Stimulated activated CD4-positive, alpha-beta T cell treated with anti-CD3 and anti-CD28 coated beads, Interleukin-1b, Interleukin-23, amount 100 ng/mL, for 1 hour (primary cell): ENCODE data around the gene OCA2.

Experiments used
- DNase-seq, 2 donors: peaks; one replicate each; pipeline ENCODE4 v3.0.0-alpha.2; 2020; ENCODE audit warnings: low read depth in 2 of 2

The OCA2 gene

DNA sequence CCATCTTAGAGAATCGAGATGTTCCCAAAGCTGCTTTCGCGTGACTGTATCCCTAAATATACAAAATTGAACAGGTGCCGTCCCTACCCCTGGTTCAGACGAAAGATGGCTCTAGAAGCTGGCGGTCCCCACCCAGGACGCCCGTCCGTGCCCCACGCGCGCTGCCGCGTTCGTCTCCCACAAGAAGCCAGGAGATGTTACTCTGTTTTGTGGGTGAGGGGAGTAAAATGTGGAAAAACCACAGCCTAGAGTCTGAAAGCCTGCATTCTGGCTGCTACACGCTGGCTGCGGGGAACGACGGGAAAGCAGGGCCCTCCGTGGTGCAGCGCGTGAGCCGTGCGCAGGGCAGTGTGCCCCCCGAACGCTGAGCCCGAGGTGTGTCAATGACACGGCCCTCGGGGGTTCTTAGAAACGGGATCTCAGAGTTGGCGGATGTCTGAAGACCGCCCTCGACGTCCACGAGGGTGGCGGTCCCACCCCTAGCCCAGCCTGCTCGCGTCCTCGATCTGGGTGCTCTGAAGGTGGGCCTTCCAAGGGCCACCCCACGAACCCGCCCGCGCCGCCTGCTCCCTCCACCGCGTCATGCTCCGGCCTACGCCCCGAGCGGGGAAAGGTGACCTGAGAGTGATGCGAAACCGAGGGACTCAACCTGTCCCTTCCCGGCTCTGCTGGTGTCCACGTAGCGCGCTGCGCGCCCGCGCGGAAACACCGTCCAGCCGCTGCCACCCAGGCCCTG, 95.6 kb downstream of the OCA2 start:
- no peak for DNase-seq

DNA sequence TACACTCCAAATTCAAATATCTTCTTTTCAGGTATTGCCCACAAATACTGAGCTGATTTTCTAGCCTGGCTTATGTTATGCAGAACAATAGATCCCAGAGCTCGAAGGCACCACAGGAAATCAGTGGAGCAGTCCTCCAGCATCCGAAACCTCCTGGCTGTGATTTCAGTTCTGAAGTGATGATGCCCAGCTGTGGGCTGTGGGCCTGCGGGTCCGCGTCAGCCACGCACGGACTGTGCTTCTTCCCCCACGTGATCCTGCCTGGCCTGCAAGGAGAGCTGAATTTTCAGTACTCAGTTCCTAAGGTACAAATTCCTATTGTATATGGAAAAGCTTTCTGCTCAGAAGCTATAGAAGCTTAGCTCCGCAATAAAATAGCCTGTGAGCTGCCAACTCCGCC, 96.2 kb downstream of the OCA2 start:
- no peak for DNase-seq

DNA sequence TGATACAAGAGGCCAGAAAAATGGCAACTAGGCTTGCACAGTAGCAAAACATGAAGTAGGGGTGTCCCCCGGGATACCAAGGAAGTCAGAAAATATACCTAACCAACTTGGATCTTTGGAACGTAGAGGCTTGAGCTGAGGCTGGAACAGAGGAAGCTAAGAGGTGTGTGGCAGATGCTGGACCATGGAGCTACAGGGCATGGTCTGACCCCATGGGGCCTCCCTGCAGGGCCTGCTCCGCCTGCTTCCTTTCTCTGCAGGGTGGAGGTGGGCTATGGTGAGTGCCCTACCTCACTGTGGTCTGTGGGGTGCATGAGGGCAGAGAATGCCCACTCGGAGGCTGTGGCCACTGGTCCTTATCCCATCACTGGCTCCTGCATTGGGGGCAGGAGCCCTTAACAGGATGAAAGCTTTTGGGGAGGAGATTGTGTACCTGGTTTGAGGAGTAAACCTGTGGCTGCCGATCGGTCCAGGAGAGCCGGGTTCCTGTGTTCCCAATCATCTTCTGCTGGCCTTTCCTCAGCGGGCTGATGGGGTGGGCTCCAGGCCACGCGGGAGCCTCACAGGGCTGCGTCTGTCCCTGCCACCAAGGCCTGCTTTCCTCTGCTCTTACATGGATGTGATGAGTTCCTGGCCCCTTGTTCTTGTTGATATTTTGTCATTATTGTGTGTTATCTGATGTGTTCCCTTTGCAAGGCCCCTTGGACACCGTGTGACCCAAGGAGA, 96.8 kb downstream of the OCA2 start:
- no peak for DNase-seq

DNA sequence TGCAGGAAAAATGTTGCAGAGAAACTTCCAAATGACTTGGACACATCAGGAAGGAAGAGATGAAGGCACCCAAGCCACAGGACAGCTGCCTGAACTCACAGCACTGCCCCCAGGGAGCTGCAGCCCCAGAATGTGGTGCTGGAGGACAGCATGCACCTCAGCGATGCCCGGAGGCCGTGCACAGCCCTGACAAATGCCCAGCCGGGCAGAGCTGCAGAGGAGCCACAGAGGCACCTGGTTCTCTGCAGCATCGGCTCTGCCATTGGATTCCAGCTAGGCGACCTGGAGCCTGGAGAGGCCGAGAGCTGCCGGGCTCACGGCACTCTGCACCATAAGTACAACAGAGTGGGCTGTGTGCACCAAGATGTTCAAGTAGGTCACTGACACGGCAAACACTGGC, 97.5 kb downstream of the OCA2 start:
- DNase-seq = no peak

DNA sequence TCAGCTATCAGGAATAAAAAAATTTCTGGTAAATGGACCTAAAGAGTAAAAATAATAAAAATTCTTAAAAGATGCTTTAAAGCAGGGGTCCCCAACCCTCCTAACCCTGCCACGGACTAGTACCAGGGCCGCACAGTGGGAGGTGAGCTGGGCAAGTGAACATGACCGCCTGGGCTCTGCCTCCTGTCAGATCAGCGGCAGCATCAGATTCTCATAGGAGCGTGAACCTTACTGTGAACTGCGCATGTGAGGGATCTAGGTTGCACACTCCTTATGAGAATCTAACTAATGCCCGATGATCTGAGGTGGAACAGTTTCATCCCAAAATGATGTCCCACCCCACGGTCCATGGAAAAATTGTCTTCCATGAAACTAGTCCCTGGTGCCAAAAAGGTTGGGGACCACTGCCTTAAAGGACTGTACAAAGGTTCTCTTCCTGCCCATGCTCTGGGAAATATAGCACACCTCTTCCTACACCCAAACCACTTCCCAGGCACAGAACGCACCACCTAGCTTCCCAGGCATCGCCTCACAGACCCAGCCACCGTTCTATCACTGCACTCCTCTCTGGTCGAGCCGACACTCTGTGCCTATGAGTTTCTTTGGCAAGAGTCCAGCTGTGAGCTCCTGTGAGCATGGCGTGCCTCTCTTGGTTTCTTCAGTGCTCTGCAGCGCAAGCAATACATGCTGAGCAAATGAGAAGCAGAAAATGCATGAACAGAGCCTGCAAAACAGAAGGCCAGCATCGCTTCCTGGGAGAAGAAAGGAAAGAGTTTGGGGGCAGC, 104.9 kb downstream of the OCA2 start:
- DNase-seq = no peak

DNA sequence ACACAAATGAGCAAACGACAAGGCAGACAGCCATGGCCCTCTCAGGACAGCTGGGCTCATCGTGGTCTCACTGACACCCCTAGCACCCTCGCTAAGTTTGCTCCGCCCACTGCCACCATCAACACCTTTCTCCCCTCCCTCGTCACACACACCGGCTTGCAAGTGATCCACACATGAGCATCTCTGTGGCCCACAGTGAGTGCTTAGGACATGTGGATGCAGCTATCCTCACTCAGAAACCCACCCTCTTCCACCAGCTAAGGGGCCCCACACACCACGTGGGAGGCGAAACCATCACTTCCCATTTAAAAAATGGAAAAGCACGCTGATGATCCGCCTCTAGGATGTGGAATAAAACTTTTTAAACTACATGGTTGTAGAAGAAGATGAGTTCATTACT, 105.6 kb downstream of the OCA2 start:
- DNase-seq = no peak

DNA sequence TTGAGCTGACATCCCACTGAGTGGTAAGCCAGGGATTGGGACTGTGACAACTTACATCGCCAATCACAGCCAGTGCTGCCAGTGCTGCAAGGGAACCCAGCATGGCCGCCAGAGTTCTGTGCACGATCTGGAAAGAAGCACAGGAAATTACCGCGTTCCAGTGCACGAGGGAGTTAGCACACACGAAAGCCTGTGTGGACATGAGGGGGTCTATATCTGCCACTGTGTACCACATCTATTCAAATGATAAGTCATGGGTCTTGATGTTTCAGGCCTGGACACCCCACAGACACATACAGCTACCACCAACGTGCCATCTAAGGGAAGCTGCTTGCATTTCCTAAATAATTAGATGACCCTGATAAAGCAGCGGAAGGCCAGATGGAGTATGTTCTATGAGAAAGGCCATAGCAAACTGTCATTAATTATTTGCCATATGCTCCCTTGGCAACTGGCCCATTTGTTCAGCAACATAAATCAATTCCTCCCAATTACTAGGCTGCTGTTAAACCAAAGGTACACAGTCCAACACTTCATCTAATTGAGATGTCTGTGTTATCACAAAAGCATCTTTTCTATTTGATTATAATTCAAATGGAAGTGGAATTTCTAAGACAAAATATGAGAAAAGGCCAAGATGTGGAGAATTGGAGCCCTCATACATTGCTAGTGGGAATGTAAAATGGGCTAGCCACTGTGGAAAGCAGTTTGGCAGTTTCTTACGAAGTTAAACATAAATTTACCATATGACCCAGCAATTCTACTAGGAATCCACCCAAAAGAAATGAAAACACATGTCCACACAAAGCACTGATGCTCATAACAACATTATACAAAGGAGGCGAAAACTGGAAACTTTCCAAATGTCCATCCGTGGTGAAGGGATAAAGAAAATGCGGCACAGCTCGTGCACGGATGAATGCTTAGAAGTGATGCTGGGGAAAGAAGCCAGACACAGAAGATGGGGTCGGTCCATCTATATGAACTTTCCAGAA, 108.3 kb downstream of the OCA2 start:
- no peak for DNase-seq

DNA sequence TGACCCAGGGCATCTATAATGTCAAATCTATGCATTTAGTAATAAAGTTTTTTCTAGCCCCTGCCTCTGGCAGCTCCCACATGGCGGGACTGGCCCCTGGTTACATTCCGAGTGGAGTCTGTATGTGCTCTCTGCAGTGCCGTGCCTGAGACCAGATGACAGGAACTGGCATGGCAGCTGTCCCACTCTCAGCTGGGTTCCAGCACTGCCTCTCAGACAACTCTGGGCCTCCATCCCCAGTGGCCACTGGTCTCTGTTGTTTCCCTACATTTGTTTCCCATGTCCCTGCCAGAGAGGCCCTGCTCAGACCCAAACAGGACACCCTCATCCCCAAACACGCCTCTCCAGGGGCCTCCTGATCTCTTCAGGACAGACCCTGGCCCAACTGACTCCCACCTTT, 109.3 kb downstream of the OCA2 start:
- DNase-seq = no peak

DNA sequence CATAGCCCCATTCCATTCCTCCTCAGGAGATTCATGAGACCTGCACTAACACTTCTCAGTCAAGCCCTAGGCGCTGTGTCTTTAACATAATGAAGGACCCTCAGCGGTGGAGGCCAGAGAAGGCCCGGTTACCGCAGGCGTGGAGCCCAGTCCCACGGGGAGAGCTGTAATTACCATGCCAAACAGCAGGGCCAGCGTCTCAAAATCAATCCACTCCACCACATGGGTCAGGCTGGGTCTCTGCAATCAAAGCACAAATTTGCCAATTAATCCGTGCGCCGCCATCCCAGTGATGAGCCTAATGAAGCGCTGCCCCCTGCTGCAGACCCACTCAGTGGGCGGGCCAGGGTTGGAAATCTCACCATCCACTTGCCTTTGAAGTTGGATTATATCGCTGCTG, 109.7 kb downstream of the OCA2 start:
- DNase-seq = no peak

DNA sequence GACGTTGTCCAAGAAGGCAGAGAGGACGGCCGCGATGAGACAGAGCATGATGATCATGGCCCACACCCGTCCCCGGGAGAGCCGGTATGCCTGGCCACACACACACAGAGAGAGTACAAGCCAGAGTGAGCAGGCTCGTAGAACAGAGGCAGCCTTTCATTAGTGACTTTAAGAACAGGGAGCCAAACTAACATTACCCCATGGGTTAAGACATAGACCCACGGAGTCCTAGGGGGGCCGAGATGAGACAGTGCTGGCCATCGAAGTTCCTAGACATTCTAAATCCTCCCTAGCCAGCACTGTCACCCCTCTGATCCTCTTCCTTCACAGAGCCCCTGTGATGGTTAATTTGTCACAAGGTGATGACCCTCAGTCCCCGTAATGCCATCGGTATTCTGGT, 114.0 kb downstream of the OCA2 start:
- no peak for DNase-seq

DNA sequence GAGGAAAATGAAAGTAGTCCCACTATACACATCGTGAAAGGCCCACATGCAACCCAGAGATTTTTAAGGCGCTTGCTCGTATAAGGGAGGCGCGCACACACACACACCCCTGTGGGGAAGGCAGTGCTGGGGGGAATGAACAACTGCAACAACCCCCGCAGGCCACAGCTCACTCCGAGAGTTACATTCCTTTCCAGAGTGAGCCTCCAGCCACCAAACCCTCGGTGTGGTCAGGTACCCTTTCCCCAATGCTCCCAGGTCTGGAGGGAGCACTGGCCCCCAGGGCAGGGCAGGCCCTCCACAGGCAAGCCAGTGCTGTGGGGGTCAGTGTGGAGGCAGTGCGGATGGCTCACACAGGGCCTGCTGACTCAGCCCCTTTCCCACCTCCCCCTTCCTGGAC, 115.6 kb downstream of the OCA2 start:
- DNase-seq = no peak

DNA sequence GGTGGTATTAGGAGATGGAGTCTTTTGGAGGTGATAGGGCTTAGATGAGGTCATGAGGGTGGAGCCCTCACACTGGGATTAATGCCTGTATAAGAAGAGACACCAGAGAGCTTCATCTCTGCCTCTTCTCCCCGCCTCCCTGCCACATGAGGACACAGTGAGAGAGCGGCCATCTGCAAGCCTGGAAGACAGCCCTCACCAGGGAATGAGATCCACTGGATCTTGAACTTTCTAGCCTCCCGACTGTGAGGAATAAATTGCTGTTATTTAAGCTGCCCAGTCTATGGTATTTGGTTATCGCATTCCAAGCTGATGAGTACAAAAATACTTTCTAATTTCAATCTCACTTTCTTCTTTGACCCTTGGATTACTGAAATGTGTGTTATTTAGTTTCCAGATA, 121.4 kb downstream of the OCA2 start:
- DNase-seq = no peak

DNA sequence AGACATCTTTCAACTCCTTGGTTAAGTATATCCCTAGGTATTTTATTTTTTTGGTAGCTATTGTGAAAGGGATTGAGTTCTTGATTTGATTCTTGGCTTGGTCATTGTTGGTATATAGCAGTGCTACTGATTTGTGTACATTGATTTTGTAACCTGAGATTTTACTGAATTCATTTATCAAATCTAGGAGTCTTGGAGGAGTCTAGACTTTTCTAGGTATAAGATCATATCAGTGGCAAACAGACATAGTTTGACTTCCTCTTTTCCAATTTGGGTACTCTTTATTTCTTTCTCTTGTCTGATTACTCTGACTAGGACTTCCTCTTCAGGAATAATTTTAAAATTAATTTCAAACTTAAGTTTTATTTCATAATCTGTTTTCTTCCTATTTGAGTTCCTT, 125.2 kb downstream of the OCA2 start:
- DNase-seq = no peak

DNA sequence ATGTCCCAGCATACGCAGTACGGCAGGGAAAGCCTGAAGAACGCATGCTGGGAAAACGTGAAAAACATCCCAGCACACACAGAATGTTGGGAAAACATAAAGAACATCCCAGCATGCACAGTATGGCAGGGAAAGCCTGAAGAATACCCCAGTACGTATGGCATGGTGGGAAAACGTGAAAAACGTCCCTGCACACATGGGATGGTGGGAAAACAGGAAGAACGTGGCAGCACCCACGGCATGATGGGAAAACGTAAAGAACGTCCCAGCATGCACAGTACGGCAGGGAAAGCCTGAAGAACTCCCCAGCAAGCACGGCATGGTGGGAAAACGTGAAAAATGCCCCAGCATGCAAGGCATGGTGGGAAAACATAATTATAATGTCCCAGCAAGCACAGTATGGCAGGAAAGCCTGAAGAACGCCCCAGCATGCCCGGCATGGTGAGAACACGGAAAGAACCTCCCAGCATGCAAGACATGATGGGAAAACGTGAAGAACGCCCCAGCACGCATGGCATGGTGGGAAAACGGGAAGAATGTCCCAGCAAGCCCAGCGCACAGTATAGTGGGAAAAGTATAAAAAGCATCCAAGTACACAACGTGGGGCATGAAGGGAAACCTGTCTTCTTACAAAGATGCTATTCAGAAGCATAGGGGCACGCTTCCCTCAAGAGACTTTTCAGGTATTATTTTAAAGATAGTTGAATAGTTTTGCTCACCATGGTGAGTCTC, 128.3 kb downstream of the OCA2 start:
- no peak for DNase-seq

DNA sequence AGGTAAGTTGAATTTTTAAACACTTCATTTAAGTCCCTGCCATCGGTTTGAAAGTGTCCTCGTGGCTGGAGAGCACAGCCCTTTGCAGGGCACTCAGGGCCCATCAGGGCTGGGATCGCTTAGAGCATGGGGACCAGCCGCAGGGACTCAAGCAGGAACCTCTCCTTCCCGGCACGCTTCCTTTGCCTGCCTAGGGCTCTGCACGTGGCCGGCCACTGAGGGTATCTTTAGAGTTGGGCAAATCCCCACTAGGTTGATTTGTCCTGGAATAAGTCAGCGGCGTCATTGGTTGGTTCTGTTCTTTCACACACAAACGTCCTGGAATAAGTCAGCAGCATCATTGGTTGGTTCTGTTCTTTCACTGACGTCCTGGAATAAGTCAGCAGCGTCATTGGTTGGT, 131.6 kb downstream of the OCA2 start:
- no peak for DNase-seq

DNA sequence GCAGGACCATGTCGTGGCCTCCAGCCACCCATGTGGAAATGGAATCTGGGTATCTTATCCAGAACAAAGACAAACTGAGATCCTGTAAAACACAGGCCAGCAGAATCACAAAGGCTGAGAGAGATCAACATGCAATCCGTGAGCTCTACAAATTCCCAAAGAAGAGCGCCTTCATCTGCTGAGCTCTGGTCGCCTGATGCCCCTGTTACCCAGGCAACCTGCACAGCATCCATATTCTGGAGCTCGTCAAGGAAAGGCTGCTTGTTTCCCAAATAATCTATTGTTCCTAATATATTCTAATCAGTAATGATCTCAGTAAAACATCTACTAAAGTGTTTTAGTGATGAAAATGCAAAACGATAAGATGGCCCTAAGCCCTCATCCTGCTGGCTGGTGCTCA, 133.6 kb downstream of the OCA2 start:
- no peak for DNase-seq

DNA sequence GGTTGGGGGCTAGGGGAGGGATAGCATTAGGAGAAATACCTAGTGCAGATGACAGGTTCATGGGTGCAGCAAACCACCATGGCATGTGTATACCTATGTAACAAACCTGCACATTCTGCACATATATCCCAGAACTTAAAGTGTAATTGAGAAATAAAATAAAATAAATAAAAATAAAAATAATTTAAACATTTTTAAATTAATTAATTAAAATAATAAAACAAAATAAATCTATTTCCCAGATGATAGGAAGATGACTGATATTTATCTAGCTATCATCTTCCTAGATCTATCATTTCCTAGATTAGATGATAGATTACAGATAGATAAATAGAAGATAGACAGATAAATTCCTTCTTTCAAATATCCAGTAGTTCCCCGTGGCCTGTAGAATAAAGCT, 137.3 kb downstream of the OCA2 start:
- DNase-seq = no peak

DNA sequence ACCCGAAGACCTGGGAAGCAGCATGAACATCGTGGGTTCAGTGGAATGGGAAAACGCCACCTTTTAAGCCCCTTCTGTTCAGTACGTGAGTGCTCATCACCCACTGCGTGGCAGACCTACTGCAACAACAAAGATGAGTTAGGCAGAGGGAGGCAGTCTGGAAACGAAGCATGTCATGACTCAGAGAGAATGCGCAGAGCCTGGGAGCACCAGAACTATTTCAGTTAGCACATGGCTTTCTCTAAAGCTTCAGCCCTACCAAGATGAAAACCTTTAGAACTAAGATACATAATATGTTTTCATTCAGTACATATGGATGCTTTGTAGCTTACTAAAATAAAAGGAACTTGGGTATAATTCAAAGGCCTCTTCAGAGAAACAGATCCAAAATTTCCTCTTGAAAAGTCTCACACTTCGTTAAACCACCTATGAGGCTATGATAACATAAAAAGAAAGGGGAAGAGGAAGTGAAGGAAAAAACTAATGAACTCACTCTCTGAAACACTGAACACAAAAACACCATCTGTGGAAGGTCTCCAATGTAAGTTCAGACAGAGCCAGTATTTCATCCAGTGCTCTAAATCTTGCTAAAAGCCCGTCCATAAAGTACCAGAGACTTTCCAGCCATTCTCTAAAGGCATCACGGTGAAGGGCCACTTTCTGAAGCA, 140.1 kb downstream of the OCA2 start:
- DNase-seq = no peak

DNA sequence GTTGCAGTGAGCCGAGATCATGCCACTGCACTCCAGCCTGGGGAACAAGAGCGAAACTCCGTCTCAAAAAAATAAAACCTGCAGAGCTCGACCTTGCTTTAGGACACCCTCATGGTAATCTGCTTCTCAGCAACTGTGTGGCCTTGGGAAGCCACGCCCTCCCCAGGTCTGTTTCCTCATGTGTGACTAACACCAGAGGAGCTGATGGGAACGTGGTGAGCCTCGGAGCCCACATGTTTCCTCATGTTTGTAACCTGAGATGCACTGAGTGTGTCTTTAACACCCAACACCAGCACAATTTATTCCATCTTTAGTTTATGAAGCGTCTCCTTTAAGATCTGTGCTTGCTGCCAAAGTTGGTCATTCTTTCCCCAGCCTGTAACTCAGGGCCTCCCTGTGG, 142.8 kb downstream of the OCA2 start:
- no peak for DNase-seq

DNA sequence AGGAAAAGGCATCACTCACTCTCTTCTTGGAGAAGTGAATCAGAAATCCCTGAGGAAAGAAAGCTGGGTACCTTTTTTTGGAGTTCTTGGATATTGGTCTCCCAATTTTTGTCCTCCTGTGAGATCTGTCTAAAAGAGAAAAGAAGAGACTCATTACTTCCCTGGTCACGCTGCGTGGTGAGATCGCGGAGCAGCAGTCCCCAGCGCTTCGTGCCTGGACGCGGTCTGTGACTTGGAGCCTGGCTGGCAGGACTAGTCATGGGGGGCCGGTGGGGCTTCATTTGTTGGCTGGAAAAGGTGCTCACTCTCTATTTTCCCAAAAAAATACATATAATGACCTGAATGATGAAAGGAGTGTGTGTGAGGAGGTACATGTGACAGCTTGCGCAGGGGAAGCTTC, 144.0 kb downstream of the OCA2 start:
- no peak for DNase-seq
